Measurements from ENCODE around the gene NRBF2. TPM values are rescaled to one million over a fixed set of nuclear protein-coding genes. Genes with fewer than 3 reads are reported as not detected.

The NRBF2 gene
- total and polyA plus RNA-seq, 2 donors (not counting 1 experiment from before 2014, with no cell fraction given) = 8.3 to 24.6 TPM

GRCh38 chr10:63129888-63130287, 3.2 kb upstream of the NRBF2 start:
- H4K20me1 ChIP-seq (ENCODE audit: control insufficient read depth, insufficient read depth, low read length, poor library complexity, severe bottlenecking) = peaks cover 11% of the 10 kb centered on the region
- H3K4me1 Mint-ChIP-seq = peaks cover 16% of the 10 kb centered on the region

More at GRCh38 chr10:63129888-63130287, 3.2 kb upstream of the NRBF2 start:
- intact Hi-C loops (cut with micrococcal nuclease) = no loop called here
- Histone ChIP-seq H3K4me3 (ENCODE audit: control extremely low read depth in 1 of 5, extremely low read depth in 1 of 5, insufficient read depth in 1 of 5, low read depth in 2 of 5, low read length in 4 of 5) (no peak overlapping the region), H3K36me3 (replicated peaks in 1 of 2; ENCODE audit: control extremely low read depth in 1 of 2, control insufficient read depth in 1 of 2, extremely low read depth in 1 of 2, insufficient read depth in 2 of 2, low read length in 1 of 2) (no peaks in the 10 kb centered on the region), H2AFZ (ENCODE audit: insufficient read depth, low read depth, low read length, poor library complexity, severe bottlenecking) (no peak overlapping the region), H3K9ac (ENCODE audit: low read length) (no peak overlapping the region), H3K4me2 (replicated peaks; ENCODE audit: low read depth, low read length, poor library complexity, severe bottlenecking) (no peak overlapping the region), H3K79me2 (ENCODE audit: control insufficient read depth, insufficient read depth, low read length) (peaks cover 11% of the 10 kb centered on the region), H3K27ac (ENCODE audit: low read length in 2 of 2) (no peak overlapping the region), H3K27me3 (replicated peaks in 1 of 4; ENCODE audit: control extremely low read depth in 1 of 4, control insufficient read depth in 3 of 4, insufficient read depth in 4 of 4, low read length in 3 of 4) (peaks cover 0 to 2% (median 0%) of the 10 kb centered on the region in 4 experiments), H3K9me3 (ENCODE audit: control extremely low read depth in 1 of 3, control insufficient read depth in 2 of 3, insufficient read depth in 1 of 3, low read length in 2 of 3) (peaks cover 0 to 18% (median 4%) of the 10 kb centered on the region in 3 donors), H3K4me1 (ENCODE audit: control insufficient read depth in 2 of 2, insufficient read depth in 2 of 2, low read length in 2 of 2) (peaks cover 11 to 16% of the 10 kb centered on the region in 2 donors)
- ChIA-PET CTCF (interaction anchor here (0.5 to 1.3 kb wide), 2 partner anchors 273 to 590 kb away, joined by 3 to 5 read pairs; no protein-coding TSS in a partner anchor), POLR2A (no interaction called here)
- 100% methylated on average over 4 of the region's 6 CpGs for WGBS (ENCODE audit: insufficient coverage)
- ATAC-seq (ENCODE audit: low read depth) (no peak), DNase-seq (no peak)
- H3K27me3 Mint-ChIP-seq = peaks cover 3% of the 10 kb centered on the region
- no peak overlapping the region for H3K4me3 Mint-ChIP-seq
- H3K9me3 Mint-ChIP-seq (ENCODE audit: insufficient read depth) = no peaks in the 10 kb centered on the region
- TF ChIP-seq EZH2 (IDR thresholded peaks at IDR 0.05; ENCODE audit: borderline replicate concordance, insufficient read depth, low read depth, low read length, poor library complexity, severe bottlenecking) (no peak), CTCF (IDR thresholded peaks at IDR 0.05) (no peak)
- H3K27ac Mint-ChIP-seq = no peak overlapping the region
